Liver (tissue), 9 donors: Measurements from ENCODE around the gene LPCAT1. TPM values are rescaled to one million over a fixed set of nuclear protein-coding genes. Genes with fewer than 3 reads are reported as not detected.

Experiments
- DNase-seq: peaks from one replicate; pipeline ENCODE4 v3.0.0-alpha.2; 2017; ENCODE audit warnings: low spot score
- H3K27ac ChIP-seq, 2 donors: one replicate each; pipeline ENCODE4 v1.7.0; 2013; ENCODE audit warnings: inconsistent platforms in 2 of 2, low read length in 2 of 2, control low read depth in 1 of 2, low read depth in 1 of 2, mild to moderate bottlenecking in 1 of 2
- H3K27me3 ChIP-seq, 4 donors: one replicate each; pipeline versions ENCODE4 v1.6.1 to v1.7.0; 2013; ENCODE audit warnings: low read length in 3 of 4, inconsistent platforms in 1 of 4, mild to moderate bottlenecking in 1 of 4, moderate library complexity in 1 of 4; ENCODE audit not compliant: control insufficient read depth in 4 of 4, insufficient read depth in 4 of 4
- H3K36me3 ChIP-seq, 4 donors: one replicate each; pipeline versions ENCODE4 v1.6.1 to v1.7.0; 2013; ENCODE audit warnings: low read length in 3 of 4, mild to moderate bottlenecking in 3 of 4, low read depth in 1 of 4, moderate library complexity in 1 of 4; ENCODE audit not compliant: control insufficient read depth in 4 of 4, insufficient read depth in 3 of 4
- H3K4me1 ChIP-seq, 4 donors: one replicate each; pipeline versions ENCODE4 v1.6.1 to v1.7.0; 2013; ENCODE audit warnings: low read length in 3 of 4, mild to moderate bottlenecking in 3 of 4, moderate library complexity in 1 of 4; ENCODE audit not compliant: control insufficient read depth in 4 of 4, insufficient read depth in 4 of 4
- H3K4me3 ChIP-seq, 3 donors: one replicate each; pipeline versions ENCODE4 v1.6.1 to v1.7.0; 2013; ENCODE audit warnings: low read length in 3 of 3, control low read depth in 1 of 3, low read depth in 1 of 3, mild to moderate bottlenecking in 1 of 3
- H3K9ac ChIP-seq, 2 donors: one replicate each; pipeline ENCODE4 v1.7.0; 2013; ENCODE audit warnings: low read length in 2 of 2, mild to moderate bottlenecking in 2 of 2, moderate library complexity in 2 of 2, control low read depth in 1 of 2, low read depth in 1 of 2
- H3K9me3 ChIP-seq, 4 donors: one replicate each; pipeline versions ENCODE4 v1.6.1 to v1.7.0; 2013; ENCODE audit warnings: low read length in 3 of 4; ENCODE audit not compliant: control insufficient read depth in 4 of 4
- ATF3 ChIP-seq: IDR thresholded peaks from 2 replicates; pipeline ENCODE4 v1.6.1; 2016; ENCODE audit warnings: antibody characterized with exemption
- EGR1 ChIP-seq, 2 donors: IDR thresholded peaks; 2 replicates each; pipeline ENCODE4 v1.6.1; 2016 to 2018; ENCODE audit warnings: antibody characterized with exemption in 2 of 2, low read depth in 2 of 2
- FOXA1 ChIP-seq: IDR thresholded peaks from 2 replicates; pipeline ENCODE4 v1.6.1; 2016; ENCODE audit warnings: antibody characterized with exemption
- FOXA2 ChIP-seq: IDR thresholded peaks from 2 replicates; pipeline ENCODE4 v1.6.1; 2016; ENCODE audit warnings: antibody characterized with exemption
- GABPA ChIP-seq, 2 donors: IDR thresholded peaks in 1 of 2; conservative IDR thresholded peaks in 1 of 2; 2 replicates each; pipeline ENCODE4 v1.6.1; 2016; ENCODE audit warnings: antibody characterized with exemption in 2 of 2, mild to moderate bottlenecking in 1 of 2, moderate library complexity in 1 of 2
- HNF4A ChIP-seq, 2 donors: conservative IDR thresholded peaks; 2 replicates each; pipeline ENCODE4 v1.6.1; 2016; ENCODE audit warnings: antibody characterized with exemption in 2 of 2, mild to moderate bottlenecking in 2 of 2
- HNF4G ChIP-seq: IDR thresholded peaks from 2 replicates; pipeline ENCODE4 v1.6.1; 2016; ENCODE audit warnings: antibody characterized with exemption
- JUND ChIP-seq, 2 donors: IDR thresholded peaks; 2 replicates each; pipeline ENCODE4 v1.6.1; 2016; ENCODE audit warnings: antibody characterized with exemption in 2 of 2
- MAX ChIP-seq: IDR thresholded peaks from 2 replicates; pipeline ENCODE4 v1.6.1; 2016; ENCODE audit warnings: antibody characterized with exemption
- NR2F2 ChIP-seq: IDR thresholded peaks from 2 replicates; pipeline ENCODE4 v1.6.1; 2016; ENCODE audit warnings: antibody characterized with exemption
- RAD21 ChIP-seq, 2 donors: IDR thresholded peaks; 2 replicates each; pipeline ENCODE4 v1.6.1; 2016; ENCODE audit warnings: antibody characterized with exemption in 2 of 2, mild to moderate bottlenecking in 2 of 2
- RXRA ChIP-seq, 2 donors: IDR thresholded peaks; 2 replicates each; pipeline ENCODE4 v1.6.1; 2017 to 2018; ENCODE audit warnings: antibody characterized with exemption in 2 of 2, mild to moderate bottlenecking in 1 of 2
- SP1 ChIP-seq: IDR thresholded peaks from 2 replicates; pipeline ENCODE4 v1.6.1; 2018; ENCODE audit warnings: antibody characterized with exemption, mild to moderate bottlenecking
- TAF1 ChIP-seq: conservative IDR thresholded peaks from 2 replicates; pipeline ENCODE4 v1.6.1; 2016; ENCODE audit warnings: antibody characterized with exemption, mild to moderate bottlenecking
- YY1 ChIP-seq: IDR thresholded peaks from 2 replicates; pipeline ENCODE4 v1.6.1; 2016; ENCODE audit warnings: antibody characterized with exemption, mild to moderate bottlenecking
- ZBTB33 ChIP-seq: IDR thresholded peaks from 2 replicates; pipeline ENCODE4 v1.6.1; 2016; ENCODE audit warnings: antibody characterized with exemption
- WGBS: extraction: QIAGEN DNeasy Blood & Tissue Kit; methylation state at CpG from one replicate; pipeline ENCODE4 v1.1.7; 2013; 5-methylcytosine and 5-hydroxymethylcytosine counted together
- polyA plus RNA-seq, 2 donors: library from polyadenylated mRNA; stranded (reverse) in 1 of 2; unstranded in 1 of 2; fragments of 200-250 nt in 1 of 2; fragments of >200 nt in 1 of 2; fragmentation: Nextera tagmentation in 1 of 2; extraction: Ambion mirVana in 1 of 2; gene quantifications; one replicate each; pipeline versions ENCODE4 v1.2.1 to v1.2.3, GENCODE V29; 2013 to 2015
- total RNA-seq, 2 donors: library from RNA; depleted of rRNA; stranded (reverse); fragments of >200 nt; gene quantifications; one replicate each; pipeline ENCODE4 v1.2.3, GENCODE V29; 2014
- TF ChIP-seq, protein P1 (sequence below): IDR thresholded peaks from 2 replicates; pipeline ENCODE4 v1.6.1; 2016; ENCODE audit warnings: antibody characterized with exemption, mild to moderate bottlenecking
- TF ChIP-seq, protein P2 (sequence below): fragments of 150-350 bp; IDR thresholded peaks from 2 replicates; pipeline ENCODE4 v1.5.1; 2017; ENCODE audit warnings: improper control_type of control experiment, low read depth, low read length; ENCODE audit not compliant: missing input control
- donor health status: healthy.
- donor health status: healthy.
- donor health status: healthy.
- donor health status: healthy.
- donor health status: healthy.

LPCAT1 gene
- total and polyA plus RNA-seq, 4 donors = 1.5 to 12.8 (median 9.9) TPM

GRCh38 chr5:1437876-1438559, 85.7 kb downstream of the LPCAT1 start:
- H3K36me3 ChIP-seq = no peaks in the 10 kb centered on the region
- no peaks in the 10 kb centered on the region for H3K4me1 ChIP-seq
- no peak for DNase-seq
- no peak overlapping the region for H3K9ac ChIP-seq
- peaks cover 0 to 9% (median 3%) of the 10 kb centered on the region in 4 donors for H3K9me3 ChIP-seq
- peaks cover 0 to 7% (median 1%) of the 10 kb centered on the region in 4 donors for H3K27me3 ChIP-seq
- 85% methylated on average over 25 of the region's 25 CpGs for WGBS
- TF ChIP-seq ZBTB33 = no peak
- TF ChIP-seq RAD21 (IDR thresholded peaks at IDR 0.05) = no peak
- TF ChIP-seq, protein P1, sequence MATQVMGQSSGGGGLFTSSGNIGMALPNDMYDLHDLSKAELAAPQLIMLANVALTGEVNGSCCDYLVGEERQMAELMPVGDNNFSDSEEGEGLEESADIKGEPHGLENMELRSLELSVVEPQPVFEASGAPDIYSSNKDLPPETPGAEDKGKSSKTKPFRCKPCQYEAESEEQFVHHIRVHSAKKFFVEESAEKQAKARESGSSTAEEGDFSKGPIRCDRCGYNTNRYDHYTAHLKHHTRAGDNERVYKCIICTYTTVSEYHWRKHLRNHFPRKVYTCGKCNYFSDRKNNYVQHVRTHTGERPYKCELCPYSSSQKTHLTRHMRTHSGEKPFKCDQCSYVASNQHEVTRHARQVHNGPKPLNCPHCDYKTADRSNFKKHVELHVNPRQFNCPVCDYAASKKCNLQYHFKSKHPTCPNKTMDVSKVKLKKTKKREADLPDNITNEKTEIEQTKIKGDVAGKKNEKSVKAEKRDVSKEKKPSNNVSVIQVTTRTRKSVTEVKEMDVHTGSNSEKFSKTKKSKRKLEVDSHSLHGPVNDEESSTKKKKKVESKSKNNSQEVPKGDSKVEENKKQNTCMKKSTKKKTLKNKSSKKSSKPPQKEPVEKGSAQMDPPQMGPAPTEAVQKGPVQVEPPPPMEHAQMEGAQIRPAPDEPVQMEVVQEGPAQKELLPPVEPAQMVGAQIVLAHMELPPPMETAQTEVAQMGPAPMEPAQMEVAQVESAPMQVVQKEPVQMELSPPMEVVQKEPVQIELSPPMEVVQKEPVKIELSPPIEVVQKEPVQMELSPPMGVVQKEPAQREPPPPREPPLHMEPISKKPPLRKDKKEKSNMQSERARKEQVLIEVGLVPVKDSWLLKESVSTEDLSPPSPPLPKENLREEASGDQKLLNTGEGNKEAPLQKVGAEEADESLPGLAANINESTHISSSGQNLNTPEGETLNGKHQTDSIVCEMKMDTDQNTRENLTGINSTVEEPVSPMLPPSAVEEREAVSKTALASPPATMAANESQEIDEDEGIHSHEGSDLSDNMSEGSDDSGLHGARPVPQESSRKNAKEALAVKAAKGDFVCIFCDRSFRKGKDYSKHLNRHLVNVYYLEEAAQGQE = no peak
- no peak for TF ChIP-seq RXRA (IDR thresholded peaks at IDR 0.05)
- TF ChIP-seq JUND (IDR thresholded peaks at IDR 0.05) = no peak
- TF ChIP-seq NR2F2 = no peak
- TF ChIP-seq SP1 = no peak
- TF ChIP-seq GABPA (IDR thresholded peaks at IDR 0.05 in 1 of 2, conservative IDR thresholded peaks at IDR 0.05 in 1 of 2) = no peak
- no peak for TF ChIP-seq YY1
- TF ChIP-seq HNF4G = no peak
- no peak for TF ChIP-seq MAX
- TF ChIP-seq FOXA1 = no peak
- TF ChIP-seq EGR1 (IDR thresholded peaks at IDR 0.05; ENCODE audit: low read depth in 2 of 2) = no peak
- H3K4me3 ChIP-seq = no peak overlapping the region
- no peak overlapping the region for H3K27ac ChIP-seq

DNA sequence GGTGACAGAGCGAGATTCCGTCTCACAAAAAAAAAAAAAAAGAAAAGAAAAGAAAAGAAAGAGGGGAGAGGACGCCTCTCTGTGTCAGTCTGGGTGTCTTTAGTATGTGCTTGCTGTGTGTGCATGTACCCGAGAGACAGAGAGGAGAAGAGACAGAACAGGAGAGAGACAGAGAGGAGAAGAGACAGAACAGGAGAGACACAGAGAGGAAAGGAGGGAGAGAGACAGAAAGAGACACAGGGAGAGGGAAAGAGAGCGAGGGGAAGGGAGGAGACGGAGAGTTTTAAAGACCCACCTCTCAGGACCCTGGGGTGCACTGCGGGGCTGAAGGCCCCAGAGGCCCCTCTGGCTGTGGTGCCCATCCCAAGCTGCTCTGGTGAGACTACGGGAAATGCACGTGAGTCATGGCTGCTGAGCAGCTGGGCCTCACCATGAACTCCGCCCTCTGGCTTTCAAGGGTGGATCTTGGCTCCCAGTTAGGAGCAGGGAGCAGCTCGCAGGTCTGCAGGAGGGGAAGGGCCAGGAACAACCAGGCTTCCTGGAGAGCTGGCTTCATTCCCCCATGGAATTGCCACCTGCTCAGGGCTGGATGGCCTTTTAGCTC, 86.4 kb downstream of the LPCAT1 start:
- 52% methylated on average over 11 of the region's 11 CpGs for WGBS
- H3K9ac ChIP-seq = no peak overlapping the region
- no peak for DNase-seq
- no peak overlapping the region for H3K4me3 ChIP-seq
- peaks cover 0 to 9% (median 3%) of the 10 kb centered on the region in 4 donors for H3K9me3 ChIP-seq
- H3K4me1 ChIP-seq = no peaks in the 10 kb centered on the region
- peaks cover 0 to 3% (median 1%) of the 10 kb centered on the region in 4 donors for H3K27me3 ChIP-seq
- H3K36me3 ChIP-seq = no peaks in the 10 kb centered on the region
- H3K27ac ChIP-seq = no peak overlapping the region
- TF ChIP-seq, protein P2, sequence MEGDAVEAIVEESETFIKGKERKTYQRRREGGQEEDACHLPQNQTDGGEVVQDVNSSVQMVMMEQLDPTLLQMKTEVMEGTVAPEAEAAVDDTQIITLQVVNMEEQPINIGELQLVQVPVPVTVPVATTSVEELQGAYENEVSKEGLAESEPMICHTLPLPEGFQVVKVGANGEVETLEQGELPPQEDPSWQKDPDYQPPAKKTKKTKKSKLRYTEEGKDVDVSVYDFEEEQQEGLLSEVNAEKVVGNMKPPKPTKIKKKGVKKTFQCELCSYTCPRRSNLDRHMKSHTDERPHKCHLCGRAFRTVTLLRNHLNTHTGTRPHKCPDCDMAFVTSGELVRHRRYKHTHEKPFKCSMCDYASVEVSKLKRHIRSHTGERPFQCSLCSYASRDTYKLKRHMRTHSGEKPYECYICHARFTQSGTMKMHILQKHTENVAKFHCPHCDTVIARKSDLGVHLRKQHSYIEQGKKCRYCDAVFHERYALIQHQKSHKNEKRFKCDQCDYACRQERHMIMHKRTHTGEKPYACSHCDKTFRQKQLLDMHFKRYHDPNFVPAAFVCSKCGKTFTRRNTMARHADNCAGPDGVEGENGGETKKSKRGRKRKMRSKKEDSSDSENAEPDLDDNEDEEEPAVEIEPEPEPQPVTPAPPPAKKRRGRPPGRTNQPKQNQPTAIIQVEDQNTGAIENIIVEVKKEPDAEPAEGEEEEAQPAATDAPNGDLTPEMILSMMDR = no peak
- TF ChIP-seq RAD21 (IDR thresholded peaks at IDR 0.05) (no peak), GABPA (IDR thresholded peaks at IDR 0.05 in 1 of 2, conservative IDR thresholded peaks at IDR 0.05 in 1 of 2) (no peak), SP1 (no peak), FOXA2 (no peak), RXRA (IDR thresholded peaks at IDR 0.05) (no peak), FOXA1 (no peak), NR2F2 (no peak), EGR1 (IDR thresholded peaks at IDR 0.05; ENCODE audit: low read depth in 2 of 2) (no peak), JUND (IDR thresholded peaks at IDR 0.05) (no peak), HNF4G (no peak), ATF3 (no peak), TAF1 (no peak), HNF4A (conservative IDR thresholded peaks at IDR 0.05) (no peak), MAX (no peak), YY1 (no peak)
- TF ChIP-seq, protein P1 = no peak
